Coronary artery (tissue), 2 donors: Measurements from ENCODE around the gene DCTN2.
"Not testable (repeated sequence)": the region's sequence is repeated elsewhere in the genome, so short reads cannot be mapped to it uniquely, and the experiment has no call there.

Experiments
- DNase-seq: peaks from one replicate; pipeline ENCODE4 v3.0.0-alpha.2; 2017; ENCODE audit warnings: low spot score
- H3K27ac ChIP-seq, 2 donors: fragments of 200-600 bp; sonication (generic); one replicate each; pipeline ENCODE4 v1.5.1; 2016 to 2019
- H3K4me3 ChIP-seq: fragments of 200-600 bp; sonication (generic); 2 replicates; pipeline ENCODE4 v1.5.1; 2016; ENCODE audit warnings: mild to moderate bottlenecking, moderate library complexity
- TF ChIP-seq, protein P1 (sequence below): fragments of 200-600 bp; sonication (generic); IDR thresholded peaks from one replicate; pipeline ENCODE4 v1.5.1; 2019; ENCODE audit warnings: antibody characterized with exemption

The DCTN2 gene

DNA sequence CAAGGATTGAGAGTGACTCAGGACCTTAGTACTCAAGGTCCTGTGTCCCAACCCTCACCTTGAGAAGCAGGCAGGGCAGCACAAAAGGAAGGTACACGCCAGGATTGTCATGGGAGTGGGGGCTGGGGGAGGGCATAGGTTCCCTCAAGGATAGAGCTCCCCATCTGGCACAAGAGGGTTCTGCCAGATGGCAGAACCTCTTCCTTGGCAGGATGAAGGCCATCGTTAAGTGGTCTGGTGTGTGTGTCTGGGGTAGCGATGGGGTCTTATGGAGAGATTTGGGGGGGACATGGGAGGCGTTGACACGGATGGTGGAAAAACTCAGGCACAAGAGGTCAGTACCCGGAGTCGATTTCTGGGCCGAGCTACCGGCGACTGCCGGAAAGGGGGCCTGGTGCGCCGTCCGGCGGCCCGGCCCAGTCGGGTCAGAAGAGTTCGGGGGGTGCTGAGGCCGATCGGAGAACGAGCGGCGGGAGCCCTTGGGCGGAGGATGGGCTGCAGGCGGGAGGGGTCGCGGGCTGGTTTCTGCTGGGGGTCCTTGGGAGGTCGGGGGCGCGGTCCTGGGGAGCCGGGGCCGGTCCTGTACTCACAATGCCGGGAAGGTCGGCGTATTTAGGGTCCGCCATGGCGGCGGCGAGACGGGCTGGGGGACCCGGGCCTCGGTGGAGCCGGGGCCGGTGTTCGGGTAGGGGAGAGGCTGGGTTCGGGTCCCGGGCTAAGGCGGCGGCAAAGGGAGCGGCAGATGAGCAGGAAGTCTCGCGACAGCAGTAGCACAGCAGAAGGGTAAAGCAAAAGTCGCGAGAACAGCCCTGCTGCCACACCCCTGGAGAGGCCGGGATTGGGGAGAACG is at the start of gene DCTN2:
Gene DCTN2, minus strand, starts transcription at position 755 of the 850 bp plus-strand sequence. Its CDS starts 129 bp downstream, at position 626.
- Histone ChIP-seq H3K4me3 (peak within 1 kb of the TSS; percentile 85), H3K27ac (peak within 1 kb of the TSS; percentile 84 to 89)
- peak; percentile 97 for DNase-seq
- TF ChIP-seq, protein P1, sequence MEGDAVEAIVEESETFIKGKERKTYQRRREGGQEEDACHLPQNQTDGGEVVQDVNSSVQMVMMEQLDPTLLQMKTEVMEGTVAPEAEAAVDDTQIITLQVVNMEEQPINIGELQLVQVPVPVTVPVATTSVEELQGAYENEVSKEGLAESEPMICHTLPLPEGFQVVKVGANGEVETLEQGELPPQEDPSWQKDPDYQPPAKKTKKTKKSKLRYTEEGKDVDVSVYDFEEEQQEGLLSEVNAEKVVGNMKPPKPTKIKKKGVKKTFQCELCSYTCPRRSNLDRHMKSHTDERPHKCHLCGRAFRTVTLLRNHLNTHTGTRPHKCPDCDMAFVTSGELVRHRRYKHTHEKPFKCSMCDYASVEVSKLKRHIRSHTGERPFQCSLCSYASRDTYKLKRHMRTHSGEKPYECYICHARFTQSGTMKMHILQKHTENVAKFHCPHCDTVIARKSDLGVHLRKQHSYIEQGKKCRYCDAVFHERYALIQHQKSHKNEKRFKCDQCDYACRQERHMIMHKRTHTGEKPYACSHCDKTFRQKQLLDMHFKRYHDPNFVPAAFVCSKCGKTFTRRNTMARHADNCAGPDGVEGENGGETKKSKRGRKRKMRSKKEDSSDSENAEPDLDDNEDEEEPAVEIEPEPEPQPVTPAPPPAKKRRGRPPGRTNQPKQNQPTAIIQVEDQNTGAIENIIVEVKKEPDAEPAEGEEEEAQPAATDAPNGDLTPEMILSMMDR = no peak

DNA sequence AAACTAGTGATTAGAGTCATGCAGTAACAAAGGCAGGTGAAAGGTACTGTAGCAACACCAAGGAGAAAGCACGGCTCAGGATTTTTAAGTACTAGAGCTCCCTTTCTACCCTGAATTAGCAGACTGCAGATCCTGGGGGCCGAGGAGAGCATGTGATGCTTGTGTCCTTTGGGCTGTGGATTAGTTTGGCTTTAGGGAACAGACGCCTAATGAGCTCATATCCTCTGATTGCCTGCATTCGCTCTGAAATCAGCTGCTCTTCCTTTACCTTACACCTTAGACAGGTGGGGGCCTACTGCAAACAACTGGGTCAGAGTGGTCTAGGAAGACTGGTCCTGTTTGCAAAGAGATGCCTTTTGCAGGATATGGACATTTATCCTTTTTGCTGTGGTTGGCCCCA is 46.2 kb upstream of the DCTN2 start:
- H3K4me3 ChIP-seq = no peak overlapping the region
- DNase-seq = no peak
- TF ChIP-seq, protein P1 = no peak
- H3K27ac ChIP-seq = no peak overlapping the region

DNA sequence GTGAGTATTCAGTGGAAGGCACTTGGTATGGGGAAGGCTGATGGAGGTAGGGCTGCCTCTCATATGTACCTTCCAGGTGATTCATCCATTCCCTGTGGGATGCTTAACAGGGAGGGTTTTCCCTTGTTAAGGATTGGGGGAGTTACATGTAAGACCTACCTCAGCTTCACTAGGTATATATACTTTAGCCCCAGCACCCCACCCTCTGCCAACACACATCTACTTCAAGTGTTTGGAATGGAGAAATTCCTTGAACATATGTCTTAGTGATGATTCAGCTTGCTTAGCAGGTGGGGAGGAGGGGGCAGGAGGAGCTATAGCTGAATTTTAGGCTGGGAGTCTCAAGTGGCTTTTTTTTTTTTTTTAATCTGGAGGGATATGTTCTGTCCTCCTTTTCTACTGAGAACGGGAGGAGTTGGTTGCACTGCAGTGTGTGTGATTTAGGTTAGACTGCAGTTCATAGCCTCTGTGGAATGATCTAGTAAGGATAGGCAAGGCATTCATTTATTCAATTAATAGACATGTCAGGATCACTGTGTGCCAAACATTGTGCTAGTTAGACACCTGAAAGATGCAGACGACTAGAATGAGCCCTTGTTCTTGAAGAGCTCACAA is 45.7 kb upstream of the DCTN2 start:
- TF ChIP-seq, protein P1 = no peak
- peak overlapping the region; percentile 74 for H3K4me3 ChIP-seq
- no peak for DNase-seq
- H3K27ac ChIP-seq = no peak overlapping the region

GRCh38 chr12:57591782-57592325 is 44.9 kb upstream of the DCTN2 start:
- DNase-seq = no peak
- TF ChIP-seq, protein P1 = no peak
- peak overlapping the region; percentile 74 for H3K4me3 ChIP-seq
- peak overlapping the region in 1 of 2 donors; percentile 77 for H3K27ac ChIP-seq

DNA sequence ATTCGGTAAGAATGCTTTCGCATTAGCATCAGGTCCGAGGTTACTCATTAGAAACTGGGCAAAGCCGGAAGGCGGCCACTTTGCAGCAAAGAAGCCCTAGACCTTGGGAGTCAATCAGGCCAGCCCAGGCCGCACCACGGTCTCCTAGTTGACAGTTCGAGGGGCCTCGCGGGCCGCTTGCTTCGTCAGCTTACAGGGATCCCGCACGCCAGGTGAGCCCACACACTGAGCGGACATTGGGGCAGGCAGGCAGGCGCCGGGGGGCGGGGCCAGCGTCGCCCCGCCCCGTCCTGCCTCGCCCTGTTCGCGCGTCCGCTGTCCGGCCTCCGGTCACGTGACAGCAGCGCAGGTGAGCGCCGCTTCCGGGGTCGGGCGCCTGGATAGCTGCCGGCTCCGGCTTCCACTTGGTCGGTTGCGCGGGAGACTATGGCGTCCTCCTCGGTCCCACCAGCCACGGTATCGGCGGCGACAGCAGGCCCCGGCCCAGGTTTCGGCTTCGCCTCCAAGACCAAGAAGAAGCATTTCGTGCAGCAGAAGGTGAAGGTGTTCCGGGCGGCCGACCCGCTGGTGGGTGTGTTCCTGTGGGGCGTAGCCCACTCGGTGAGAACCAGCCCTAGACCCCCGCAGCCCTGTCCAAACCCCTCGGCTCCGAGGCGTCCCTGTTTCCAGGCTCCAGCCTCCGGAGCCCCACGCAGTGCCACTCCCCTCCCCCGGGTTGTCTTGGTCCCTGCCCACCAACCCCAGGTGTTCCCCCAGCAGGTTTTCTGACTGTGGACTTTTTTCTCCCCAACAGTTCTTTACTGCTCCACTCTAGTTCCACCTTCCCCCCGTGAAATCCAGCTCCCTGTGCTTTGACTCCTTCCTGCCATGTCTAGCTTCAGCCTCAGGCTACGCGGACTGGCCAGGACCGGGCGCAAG is 44.1 kb upstream of the DCTN2 start, which contains the start of gene PIP4K2C:
Gene PIP4K2C, plus strand, starts transcription at position 329 of the 918 bp plus-strand sequence. Its CDS starts 98 bp downstream, at position 427.
- Histone ChIP-seq H3K4me3 (peak within 1 kb of the TSS; percentile 74), H3K27ac (peak within 1 kb of the TSS; percentile 77)
- peak; percentile 86 for DNase-seq
- TF ChIP-seq, protein P1 = no peak

DNA sequence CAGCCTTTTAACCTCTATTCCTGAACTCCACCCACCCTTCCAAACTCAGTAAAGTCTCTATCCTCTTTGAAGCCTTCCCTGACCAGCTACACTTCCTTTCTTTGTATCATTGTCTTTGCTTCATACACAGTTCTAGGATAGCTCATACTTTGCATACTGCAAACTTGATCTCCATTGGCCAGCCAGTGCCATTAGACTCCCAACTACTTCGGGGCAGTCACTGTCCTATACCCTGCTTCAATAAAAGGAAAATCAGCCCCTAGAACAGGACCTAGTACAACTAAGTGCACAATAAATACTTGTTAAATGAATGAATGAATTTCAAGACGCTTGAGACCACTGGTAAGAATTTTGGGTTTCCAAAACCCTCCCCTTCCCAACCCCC is 43.5 kb upstream of the DCTN2 start:
- peak overlapping the region; percentile 74 for H3K4me3 ChIP-seq
- H3K27ac ChIP-seq = peak overlapping the region; percentile 77
- DNase-seq = no peak
- TF ChIP-seq, protein P1 = no peak

DNA sequence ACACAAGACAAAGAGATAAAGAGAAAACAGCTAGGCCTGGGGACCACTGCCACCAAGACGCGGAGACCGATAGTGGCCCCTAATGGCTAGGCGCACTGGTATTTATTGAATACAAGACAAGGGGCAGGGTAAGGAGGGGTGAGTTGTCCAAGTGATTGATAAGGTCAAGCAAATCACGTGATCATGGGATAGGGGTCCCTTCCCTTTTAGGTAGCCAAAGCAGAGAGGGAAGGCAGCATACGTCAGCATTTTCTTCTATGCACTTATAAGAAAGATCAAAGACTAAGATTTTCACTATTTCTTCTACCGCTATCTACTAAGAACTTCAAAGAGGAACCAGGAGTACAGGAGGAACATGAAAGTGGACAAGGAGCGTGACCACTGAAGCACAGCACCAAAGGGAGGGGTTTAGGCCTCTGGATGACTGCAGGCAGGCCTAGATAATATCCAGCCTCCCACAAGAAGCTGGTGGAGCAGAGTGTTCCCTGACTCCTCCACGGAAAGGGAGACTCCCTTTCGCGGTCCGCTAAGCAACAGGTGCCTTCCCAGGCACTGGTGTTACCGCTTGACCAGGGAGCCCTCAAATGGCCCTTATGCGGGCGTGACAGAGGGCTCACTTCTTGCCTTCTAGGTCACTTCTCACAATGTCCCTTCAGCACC is 42.1 kb upstream of the DCTN2 start:
- DNase-seq = not testable (repeated sequence)

More for the DNA sequence above, 42.1 kb upstream of the DCTN2 start:
- H3K27ac ChIP-seq, H3K4me3 ChIP-seq: not testable (repeated sequence)
